ENCODE results near the gene TGFBRAP1. TPM values are rescaled to one million over a fixed set of nuclear protein-coding genes. Genes with fewer than 3 reads are reported as not detected.
A peak's percentile ranks its signal among the peaks of the same experiment; 100 is the strongest.

Gene TGFBRAP1
- total and polyA plus RNA-seq, 9 of the 15 experiments (the other 6 are each of a cell fraction or from before 2014, with no cell fraction given): 3.7 to 18.0 (median 11.0) TPM

- TF ChIP-seq ZBTB9 (CRISPR knock-in tag; IDR thresholded peaks at IDR 0.05): no peak
- 0 out of 2 replicates have a peak, but pooled peaks have one; percentile 24 for TF ChIP-seq MGA (IDR thresholded peaks at IDR 0.05)
- peak; percentile 94 for TF ChIP-seq USF1 (CRISPR knock-in tag; IDR thresholded peaks at IDR 0.05)
- peak; percentile 45 for TF ChIP-seq ELF1 (tag; IDR thresholded peaks at IDR 0.05)
- peak; percentile 94 for TF ChIP-seq MITF (IDR thresholded peaks at IDR 0.05)
- peak; percentile 93 for TF ChIP-seq USF2 (CRISPR knock-in tag; IDR thresholded peaks at IDR 0.05)
- TF ChIP-seq MXD1 (CRISPR knock-in tag; IDR thresholded peaks at IDR 0.05; ENCODE audit: borderline replicate concordance, poor library complexity, severe bottlenecking): no peak
- 0 out of 2 replicates have a peak, but pooled peaks have one; percentile 27 for TF ChIP-seq MYC (IDR thresholded peaks at IDR 0.05; ENCODE audit: low read depth, low read length)
- TF ChIP-seq MYC (CRISPR knock-in tag; IDR thresholded peaks at IDR 0.05; ENCODE audit: borderline replicate concordance, low read depth): no peak
These were observed 41.8 kb downstream of the TGFBRAP1 start (continued) for GRCh38 chr2:105287692-105288091.
